Stimulated activated CD4-positive, alpha-beta T cell treated with anti-CD3 and anti-CD28 coated beads, Interleukin-4, amount 100 ng/mL, for 4 hours (primary cell): ENCODE measurements around the gene ANO1.

Source experiments
- DNase-seq, 2 experiments: peaks; one replicate each; pipeline ENCODE4 v3.0.0-alpha.2; 2020

ANO1 gene

DNA sequence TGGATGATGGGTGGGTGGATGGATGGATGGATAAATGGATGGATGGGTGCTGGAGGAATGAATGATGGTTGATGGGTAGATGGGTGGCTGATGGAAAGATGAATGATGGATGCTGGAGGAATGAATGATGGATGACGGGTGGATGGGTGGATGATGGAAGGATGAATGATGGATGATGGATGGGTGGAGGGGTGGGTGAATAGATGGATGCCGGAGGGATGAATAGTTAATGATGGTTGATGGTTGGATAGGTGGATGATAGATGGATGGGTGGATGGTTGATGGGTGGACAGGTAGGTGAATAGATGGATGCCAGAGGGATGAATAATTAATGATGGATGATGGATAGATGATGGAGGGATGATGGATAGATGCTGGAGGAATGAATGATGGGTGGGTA is 41.4 kb downstream of the ANO1 start:
- no peak for DNase-seq

DNA sequence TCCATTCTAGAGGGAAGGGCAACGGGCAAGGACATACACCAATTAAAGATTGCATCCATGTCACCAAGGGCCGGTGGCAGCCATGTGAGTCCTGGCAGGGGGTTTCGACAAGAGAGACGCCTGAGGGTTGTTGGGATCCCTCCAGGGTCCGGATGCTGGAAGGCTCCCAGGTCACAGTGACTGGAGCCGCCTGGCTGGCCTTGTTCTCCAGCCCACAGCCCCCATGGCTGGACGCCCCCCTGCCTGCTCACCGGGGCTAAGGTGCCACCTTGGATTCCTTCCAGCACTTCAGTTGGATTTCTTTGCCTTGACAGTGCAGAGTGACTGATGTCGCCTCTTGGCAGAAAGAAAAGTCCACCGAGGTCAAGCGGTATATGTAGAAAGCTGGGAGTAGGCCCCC is 42.6 kb downstream of the ANO1 start:
- no peak for DNase-seq

DNA sequence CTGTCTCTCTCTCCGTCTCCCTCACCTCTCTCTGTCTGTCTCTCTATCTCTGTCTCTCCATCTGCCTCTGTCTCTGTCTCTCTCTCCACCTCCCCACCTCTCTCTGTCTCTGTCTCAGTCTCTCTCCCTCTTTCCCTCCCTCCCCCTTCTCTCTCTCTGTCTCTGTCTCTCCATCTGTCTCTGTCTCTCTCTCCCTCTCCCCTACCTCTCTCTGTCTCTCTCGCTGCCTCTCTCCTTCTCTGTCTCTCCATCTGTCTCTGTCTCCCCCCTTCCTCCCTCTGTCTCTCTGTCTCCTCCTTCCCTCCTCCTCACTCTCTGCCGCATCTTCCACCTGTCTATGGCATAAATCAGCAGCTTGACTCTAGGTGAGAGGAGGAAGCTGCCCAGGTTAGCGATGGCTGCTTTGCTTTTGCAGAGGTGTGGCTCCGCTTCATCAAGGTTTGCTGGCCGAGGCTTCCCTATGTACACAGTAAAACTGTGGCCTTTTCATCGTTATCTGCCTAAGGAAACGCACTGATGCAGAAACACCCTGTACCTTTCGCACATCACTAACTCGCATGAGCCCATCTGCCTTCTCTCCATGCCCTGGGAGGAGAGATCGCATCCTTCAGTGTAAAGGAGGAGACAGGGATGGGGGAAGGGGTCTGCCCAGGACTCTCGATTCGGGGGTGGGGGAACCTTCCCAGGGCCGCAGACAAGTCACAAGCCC is 44.5 kb downstream of the ANO1 start:
- DNase-seq: no peak

DNA sequence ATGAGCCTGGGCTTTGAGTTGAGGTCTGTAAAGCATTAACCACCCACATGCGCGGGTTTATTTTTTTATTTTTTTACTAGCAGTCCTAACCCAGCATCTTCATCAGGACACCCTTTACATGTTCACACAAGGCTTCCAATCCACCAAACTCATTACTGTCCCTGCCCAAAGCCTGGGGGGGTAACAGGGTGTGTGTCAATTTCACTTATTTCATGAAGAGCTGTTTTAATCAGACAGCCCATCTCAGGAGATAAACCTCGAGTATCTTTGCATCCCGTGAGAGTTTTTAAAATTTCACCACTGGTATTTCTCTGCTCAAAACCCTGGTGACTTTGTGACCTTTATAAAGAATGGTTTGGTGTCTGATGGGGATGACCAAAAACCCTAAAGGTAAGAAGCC is 45.6 kb downstream of the ANO1 start:
- DNase-seq: no peak

DNA sequence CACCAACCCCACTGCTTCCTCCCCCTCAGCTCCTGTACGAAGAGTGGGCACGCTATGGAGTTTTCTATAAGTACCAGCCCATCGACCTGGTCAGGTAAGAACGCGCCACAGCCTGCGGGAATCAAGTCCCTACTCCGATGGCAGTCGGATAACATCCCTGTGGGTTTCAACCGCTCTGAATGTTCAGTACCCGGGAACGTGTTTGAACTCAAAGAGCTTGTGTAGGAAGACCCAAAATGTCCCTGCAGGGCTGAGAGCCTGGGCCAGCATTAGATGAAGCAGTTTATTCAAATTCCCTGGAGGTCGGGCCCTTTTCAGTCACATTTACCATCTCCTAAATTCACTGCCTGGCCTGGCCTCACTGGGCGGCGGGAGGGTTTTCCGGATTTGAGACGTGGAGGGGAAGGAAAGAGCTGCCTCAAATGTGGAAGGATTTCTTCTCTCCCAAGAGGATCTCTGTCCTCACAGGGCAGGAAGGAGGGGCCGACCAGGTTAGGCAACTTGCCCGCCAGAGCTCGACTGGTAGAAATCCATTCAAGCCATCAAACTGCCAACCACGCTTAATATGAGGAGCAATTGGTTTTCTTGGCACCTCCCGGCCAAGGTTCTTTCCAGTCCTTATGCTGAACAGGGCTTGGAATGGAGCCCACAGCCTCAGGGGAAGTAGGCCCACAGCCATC is 46.3 kb downstream of the ANO1 start:
- DNase-seq: no peak

DNA sequence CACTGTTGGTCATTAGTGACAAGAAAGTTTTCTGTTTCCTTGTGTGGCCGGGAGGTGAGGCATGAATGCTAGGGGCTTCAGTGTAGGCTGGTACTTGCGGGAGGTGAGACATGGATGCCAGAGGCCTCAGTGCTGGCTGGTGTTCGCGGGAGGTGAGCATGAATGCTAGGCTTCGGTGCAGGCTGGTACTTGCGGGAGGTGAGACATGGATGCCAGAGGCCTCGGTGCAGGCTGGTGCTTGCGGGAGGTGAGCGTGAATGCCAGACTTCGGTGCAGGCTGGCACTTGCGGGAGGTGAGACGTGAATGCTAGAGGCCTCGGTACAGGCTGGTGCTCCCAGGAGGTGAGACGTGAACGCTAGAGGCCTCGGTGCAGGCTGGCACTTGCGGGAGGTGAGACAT is 48.4 kb downstream of the ANO1 start:
- no peak for DNase-seq

DNA sequence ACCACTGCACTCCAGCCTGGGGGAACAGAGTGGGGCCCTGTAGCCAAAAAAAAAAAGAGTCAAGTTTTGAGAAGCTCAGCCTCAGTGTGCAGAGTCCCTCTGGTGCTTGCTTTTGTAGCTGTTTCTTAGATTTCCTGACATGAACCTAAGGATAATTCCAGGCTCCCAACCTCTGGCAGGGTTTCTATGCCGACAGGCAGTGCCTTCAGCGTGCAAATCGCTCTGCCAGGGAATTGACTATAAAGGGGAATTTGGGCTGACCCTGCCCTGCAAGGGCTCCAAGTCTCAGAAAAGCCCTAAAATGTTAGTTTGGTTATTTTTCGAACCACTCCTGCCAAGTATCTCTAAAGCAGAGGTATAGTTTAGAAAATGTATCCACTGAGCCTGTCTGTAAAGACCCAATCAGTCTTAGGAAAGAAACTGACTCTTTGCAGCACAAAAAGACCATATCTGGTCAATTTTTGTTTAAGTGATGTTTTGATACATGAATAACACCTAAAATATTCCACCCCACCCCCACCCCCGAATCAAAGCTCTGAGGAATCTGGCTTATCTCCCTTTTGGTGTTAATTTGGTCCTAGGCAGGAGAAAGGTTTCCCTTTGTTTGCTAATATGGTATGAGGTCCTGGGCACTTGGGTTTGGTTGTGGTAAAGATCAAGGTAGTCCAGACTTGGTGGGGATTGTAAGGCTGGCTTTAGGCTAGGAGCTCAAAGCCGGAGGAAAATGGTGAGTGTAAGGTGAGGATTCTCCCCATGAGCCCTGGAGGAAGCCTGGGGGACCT is 49.7 kb downstream of the ANO1 start:
- no peak for DNase-seq

DNA sequence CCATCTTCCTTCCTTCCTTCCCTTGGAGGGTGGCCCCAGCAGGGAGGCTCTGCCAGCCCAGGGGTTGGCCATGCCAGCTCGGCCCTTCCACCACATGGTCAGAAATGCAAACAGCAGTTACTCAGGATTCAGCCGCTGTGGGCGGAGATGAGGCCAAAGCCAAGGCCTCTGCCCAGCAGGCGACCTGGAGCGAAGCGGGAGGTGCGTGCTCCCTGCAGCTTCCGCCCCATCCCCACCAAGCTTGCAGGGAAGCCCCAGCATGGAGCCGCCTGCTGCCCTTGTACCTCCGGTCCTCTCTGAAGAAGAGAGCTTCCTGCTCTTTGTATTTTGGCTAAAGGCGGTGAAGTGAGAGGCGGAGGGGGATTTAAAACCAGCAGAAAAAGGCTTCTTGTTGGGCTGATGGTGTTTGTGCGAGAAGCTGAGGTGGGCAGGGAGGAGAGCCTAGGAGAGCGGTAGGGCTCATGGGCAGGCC is 50.4 kb downstream of the ANO1 start:
- no peak for DNase-seq

DNA sequence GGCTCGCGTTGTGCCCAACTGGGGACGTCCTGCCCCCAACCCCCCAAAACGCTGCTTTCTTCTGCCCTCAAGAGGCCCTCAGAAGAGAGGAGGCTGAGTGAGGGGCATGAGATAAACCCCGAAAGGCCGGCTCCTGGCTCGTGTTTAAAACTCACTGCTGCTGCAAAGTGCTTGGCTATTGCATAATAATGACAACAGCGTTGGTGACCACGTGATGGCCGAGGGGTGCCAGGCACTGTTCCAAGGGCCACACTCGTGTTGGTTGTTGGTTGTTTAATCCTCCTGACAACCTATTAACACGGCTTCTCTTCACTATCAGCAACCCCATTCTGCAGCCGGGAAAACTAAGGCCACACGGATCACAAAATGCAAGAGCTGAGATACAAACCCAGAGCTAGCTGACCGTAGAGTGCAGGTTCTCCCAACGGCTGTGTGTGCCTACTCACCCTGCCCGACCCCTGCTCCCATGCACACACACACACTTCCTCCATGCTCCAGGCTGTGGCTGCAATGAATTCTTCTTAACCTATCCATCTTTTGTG is 51.0 kb downstream of the ANO1 start:
- no peak for DNase-seq

DNA sequence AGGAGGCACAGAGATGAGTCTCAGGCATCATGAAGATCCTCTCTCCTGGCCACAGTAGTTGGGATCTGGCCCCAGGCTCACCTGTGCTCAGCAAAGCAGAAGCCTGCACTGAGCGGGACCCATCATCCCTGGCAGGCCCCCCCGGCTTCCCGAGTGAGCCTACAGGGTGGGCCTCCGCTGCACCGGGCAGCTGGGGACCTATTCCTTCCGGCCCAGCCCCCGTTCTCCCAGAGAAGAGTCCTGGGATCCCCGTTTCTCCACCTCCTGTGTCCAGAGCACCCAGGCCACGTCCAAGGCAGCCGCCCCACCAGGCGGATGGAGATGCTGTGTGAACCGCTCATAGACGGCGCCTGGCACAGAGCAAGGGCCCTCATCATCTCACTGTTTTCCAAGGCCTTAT is 52.5 kb downstream of the ANO1 start:
- no peak for DNase-seq

DNA sequence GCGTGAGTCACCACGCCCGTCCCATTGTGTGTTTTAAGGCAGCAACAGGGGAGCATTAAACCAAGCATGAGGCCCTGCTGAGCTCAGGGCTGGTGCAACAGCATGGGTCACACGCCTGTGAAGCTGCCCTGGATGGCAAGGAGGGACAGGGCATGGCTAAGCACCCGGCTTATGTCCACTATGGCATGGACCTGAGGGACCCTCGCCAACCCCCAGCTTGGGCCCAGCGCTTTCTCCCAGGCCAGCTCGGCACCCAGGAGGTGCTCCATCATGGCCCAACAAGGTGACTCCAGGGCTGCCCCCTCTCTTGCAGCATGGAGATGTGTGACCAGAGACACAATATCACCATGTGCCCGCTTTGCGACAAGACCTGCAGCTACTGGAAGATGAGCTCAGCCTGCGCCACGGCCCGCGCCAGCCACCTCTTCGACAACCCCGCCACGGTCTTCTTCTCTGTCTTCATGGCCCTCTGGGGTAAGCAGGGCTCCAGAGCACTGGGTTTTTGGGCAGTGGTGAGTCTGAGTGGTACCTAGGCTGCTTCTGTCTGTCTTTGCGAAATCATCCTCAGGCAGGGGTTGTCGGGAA is 53.6 kb downstream of the ANO1 start:
- no peak for DNase-seq

DNA sequence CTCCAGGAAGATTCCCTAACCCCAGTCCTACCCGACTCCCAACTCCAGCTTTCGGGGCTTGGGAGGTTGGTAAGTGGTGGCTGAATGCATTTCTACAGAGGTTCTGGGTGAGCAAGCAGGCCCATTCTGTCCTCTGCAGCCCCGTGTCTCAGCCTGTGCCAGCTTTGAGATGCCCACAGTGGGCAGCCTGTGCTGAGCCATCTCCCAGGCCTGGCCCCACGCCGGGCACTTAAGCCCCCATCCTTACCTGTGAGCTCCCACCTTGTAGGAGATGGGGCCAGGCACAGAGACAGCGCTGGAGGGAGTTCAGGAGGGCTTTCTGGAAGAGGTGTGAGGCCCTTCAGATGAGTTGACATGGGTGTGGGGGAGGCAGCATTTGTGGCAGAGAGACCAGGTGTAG is 54.5 kb downstream of the ANO1 start:
- no peak for DNase-seq

DNA sequence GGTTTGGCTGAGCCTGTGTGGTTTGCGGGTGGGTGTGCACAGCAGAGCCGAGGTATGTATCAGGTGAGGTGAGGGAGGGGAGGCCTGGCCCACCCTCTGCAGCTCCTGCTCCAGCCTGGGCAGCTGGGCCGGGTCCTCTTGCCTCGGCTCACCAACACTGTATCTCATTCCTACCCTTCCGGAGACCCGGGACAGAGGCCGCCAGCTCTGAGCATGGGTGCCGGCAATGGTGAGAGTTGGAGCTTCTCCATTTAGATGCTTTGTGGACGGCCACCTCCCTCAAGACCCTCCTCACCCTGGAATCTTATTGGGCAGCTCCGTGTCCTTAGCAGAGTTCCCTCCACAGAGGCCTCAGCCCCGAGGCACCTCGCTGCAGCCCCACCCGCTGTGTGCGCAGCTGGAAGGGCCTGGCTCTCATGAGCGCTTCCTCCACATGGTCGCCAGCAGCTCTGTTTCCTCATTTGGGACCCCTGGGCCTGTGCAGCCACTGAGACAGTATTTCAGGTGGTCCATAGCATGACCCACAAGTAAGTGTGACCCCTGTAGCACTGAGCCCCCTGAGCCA is 55.7 kb downstream of the ANO1 start:
- no peak for DNase-seq

DNA sequence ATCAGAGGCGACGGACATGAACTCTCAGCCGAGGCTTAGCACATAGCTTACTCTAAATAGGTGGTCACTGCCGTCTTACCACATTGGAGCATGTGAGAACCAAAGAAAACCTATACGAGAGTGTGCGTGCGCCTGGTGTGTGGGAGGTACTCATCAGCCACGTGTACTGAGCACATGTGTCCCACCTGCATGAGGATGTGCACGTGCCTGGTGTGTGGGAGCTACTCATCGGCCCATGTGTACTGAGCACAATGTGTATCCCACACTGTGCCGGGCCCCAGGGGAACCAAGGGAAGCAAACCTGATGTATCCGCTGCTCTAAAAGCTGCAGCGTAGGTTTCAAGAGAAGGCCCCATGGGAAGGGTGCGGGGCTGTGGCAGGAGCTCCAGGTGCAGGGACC is 56.4 kb downstream of the ANO1 start:
- no peak for DNase-seq

DNA sequence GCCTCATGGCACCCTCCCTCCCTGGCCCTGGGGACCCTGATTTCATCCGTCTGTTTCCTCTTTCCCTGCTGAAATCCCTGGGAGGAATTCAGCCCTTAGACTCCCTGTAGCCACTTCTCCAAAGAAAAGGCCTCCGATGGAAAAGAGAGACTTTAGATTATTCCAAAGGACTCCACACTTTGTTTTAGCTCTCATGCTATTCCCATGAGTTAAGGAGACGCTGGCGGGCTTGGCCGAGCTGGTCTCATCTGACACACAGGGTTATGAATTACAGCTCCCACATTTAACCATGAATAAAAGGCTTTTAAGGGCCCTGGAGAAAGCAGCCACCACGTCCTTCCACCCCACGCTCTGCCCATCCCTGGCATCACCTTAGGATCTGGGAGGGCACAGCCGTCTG is 57.0 kb downstream of the ANO1 start:
- no peak for DNase-seq

DNA sequence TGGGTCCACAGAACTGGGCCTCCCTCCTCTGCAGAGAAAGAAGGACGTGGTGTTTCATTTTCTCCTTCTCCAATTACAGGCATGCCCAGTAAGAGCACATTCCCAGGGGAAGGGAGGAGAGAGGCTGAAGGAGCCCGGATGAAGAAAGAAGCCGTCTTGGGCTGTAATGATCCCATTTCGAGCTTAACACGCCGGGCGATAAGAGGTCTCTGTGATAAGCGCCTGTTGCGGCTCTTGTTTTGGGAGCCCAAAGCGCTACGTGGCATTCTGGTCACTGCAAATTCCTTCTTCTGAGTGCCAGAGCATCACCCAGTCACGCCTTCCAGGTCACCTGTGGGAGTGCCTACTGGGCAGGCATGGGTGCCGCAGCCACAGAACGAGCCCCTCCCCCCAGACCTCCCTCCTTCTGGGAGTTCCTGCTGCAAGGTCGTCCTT is 57.5 kb downstream of the ANO1 start:
- DNase-seq: no peak

DNA sequence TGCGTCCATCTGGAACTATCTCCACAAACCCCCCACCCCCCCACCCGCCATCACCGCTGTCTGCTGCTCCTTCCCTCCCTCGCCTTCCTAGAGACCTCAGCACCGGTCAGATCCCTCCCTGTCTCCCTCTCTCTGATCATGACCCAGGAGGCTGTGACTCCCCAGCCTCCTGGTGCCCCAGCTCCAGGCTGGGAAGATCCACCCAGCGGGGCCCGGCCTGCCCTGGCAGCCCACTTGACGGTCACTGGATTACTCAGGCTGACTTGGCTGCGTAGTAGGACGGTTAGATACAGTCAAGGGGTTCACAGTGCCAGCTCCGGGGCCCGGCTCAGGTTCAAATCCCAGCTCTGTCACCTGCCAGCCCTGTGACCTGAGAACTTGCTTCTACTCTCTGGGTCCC is 59.3 kb downstream of the ANO1 start:
- DNase-seq: no peak

DNA sequence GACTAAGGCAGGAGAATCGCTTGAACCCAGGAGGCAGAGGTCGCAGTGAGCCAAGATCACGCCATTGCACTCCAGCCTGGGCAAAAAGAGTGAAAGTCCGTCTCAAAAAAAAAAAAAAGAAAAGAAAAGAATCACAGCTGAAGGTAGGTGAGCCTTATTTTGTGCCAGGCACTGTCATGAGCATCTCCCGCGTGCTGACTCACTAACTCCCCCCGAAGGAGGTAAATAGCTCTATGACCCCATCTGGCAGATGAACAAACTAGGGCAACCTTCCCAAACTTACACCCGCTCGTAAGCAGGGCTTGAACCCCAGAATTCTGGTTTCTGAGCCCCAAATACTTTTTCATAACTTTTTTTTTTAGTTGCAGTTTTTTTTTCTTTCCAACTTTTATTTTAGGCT is 60.3 kb downstream of the ANO1 start:
- no peak for DNase-seq

DNA sequence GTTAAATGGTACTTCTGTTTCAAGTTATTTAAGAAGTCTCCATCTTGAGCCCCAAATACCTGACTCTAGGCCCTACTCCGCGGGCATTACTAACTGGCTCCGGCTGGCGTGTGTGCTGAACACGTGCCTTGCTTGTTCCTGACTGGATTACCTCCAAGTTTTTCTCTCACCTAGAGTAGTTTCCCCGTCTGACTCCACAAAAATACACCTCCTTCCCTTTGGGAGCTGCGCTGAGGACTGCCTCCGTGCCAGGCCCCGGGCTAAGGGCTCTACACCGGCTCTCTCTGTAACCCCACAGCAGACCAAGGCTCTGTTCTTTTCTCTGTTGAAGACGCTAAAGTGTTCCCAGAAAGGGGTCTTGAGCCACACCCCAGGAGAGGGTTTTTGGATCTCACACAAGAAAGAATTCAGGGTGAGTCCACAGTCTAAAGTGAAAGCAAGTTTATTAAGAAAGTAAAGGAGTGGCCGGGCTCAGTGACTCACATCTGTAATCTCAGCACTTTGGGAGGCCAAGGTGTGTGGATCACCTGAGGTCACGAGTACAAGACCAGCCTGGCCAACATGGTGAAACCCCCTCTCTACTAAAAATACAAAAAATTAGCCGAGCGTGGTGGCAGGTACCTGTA is 61.8 kb downstream of the ANO1 start:
- no peak for DNase-seq

DNA sequence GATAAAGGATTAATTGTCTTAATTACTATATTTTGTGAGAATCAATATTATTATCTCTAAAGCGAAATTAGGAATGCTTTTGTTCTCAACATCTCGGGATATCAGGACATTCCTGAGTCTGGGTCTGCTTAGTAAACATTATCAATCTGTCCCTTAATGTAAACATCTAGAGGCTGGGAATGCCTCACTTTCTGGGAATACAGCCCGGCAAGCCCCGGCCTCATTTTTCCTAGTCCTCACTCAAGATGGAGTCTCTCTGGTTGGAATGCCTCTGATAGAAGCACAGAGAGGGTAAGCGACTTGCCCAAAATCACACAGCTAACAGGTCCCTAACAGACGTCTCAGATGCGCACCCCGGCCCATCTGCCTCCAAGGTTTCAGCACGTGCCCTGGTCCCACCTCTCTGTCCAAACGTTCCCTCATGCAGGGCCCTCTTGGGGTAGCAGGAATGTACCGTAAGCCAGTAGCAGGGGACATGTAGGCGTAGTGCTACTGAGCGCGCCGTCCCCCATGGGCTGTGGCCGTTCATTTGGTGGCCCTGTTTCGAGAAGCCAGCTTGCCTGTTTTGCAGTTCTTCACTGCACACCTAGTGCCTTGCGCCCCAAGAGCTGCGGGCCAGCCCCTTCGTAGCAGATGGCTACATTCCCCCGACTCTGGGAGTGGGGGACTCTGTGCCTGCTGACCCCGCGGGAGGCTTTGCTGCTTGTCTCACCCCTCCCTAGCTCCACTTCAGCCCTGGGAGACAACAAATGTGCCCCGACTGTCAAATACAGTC is 62.8 kb downstream of the ANO1 start:
- DNase-seq: no peak

DNA sequence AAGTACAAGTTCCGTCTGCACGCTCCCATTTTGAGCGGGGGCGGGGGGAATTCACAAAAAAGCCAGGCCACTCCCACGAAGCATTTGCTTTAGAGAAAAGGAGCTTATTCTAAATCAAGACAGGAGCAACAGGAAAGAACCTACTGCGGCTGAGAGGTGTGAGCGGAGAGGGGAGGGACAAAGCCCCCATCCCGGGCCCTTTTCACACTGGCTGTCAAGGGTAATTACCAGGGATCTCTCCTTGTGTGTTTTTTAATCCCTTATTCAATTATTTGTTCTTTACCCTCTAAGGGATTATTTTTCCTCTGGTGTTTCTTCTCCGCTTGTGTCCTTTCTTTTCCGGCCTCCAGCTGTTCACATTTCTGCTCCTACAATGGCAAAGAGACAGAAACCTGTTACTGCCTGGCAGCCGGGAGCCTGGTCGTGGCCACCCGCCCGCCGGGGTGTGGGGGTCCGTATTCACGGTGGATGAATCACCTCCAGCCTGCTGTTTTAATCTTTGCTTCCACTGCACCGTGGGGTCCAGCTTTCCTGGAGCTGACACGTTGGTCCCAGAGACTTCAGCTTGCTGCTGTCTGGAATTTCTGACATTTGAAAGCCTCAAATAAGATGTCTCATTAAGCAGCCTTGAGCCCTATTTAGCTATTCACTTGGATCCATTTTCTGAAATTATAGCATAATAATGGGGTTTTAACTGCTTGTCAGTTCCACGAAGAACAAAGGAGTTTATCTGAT is 63.5 kb downstream of the ANO1 start:
- DNase-seq: no peak
